Measurements from ENCODE around the gene KCTD14. TPM values are rescaled to one million over a fixed set of nuclear protein-coding genes. Genes with fewer than 3 reads are reported as not detected.

Gene KCTD14
- under 1 TPM; 0.29 to 0.45 TPM for total RNA-seq

GRCh38 chr11:78022397-78023396 is at the start of gene KCTD14:
Gene KCTD14, minus strand, starts transcription at chr11:78023276. Its CDS starts 27 bp downstream, at chr11:78023249.
- no peak within 1 kb of the TSS for H3K4me3 Mint-ChIP-seq
- no peaks in the 10 kb centered on the region for H3K9me3 Mint-ChIP-seq
- H3K4me1 Mint-ChIP-seq (ENCODE audit: low read depth in 2 of 2), result peaks cover 6 to 7% of the 10 kb centered on the region in 2 donors
- peaks cover 15 to 19% of the 10 kb centered on the region in 2 donors for H3K27me3 Mint-ChIP-seq
- no peak within 1 kb of the TSS for H3K27ac Mint-ChIP-seq
- H3K36me3 Mint-ChIP-seq, result no peaks in the 10 kb centered on the region
- DNase-seq (ENCODE audit: low spot score) (no peak), ATAC-seq (peak in 1 of 2 donors; percentile 32)

- Mint-ChIP-seq H3K27ac (peak overlapping the region in 1 of 2 donors; percentile 9), H3K36me3 (peaks cover 16% of the 10 kb centered on the region), H3K9me3 (no peaks in the 10 kb centered on the region), H3K27me3 (no peaks in the 10 kb centered on the region), H3K4me3 (no peak overlapping the region), H3K4me1 (ENCODE audit: low read depth in 2 of 2) (peaks cover 28 to 32% of the 10 kb centered on the region in 2 donors)
- DNase-seq (ENCODE audit: low spot score) (no peak), ATAC-seq (no peak)
Measured at GRCh38 chr11:78072455-78072854, 49.4 kb upstream of the KCTD14 start.

GRCh38 chr11:78071717-78072116 is 48.6 kb upstream of the KCTD14 start:
- DNase-seq (ENCODE audit: low spot score), result no peak
- ATAC-seq, result no peak
- Mint-ChIP-seq H3K4me1 (ENCODE audit: low read depth in 2 of 2) (peaks cover 29% of the 10 kb centered on the region in 2 donors), H3K36me3 (peaks cover 19% of the 10 kb centered on the region), H3K27ac (no peak overlapping the region), H3K4me3 (no peak overlapping the region), H3K27me3 (no peaks in the 10 kb centered on the region), H3K9me3 (no peaks in the 10 kb centered on the region)

- Mint-ChIP-seq H3K4me1 (ENCODE audit: low read depth in 2 of 2) (peaks cover 19 to 23% of the 10 kb centered on the region in 2 donors), H3K4me3 (no peak overlapping the region), H3K27ac (no peak overlapping the region), H3K9me3 (no peaks in the 10 kb centered on the region), H3K27me3 (no peaks in the 10 kb centered on the region), H3K36me3 (peaks cover 19% of the 10 kb centered on the region)
- ATAC-seq (no peak), DNase-seq (ENCODE audit: low spot score) (no peak)
Measured at GRCh38 chr11:78070621-78071020, 47.5 kb upstream of the KCTD14 start.

- peaks cover 12 to 18% of the 10 kb centered on the region in 2 donors for H3K4me1 Mint-ChIP-seq (ENCODE audit: low read depth in 2 of 2)
- DNase-seq (ENCODE audit: low spot score) (no peak), ATAC-seq (no peak)
- H3K9me3 Mint-ChIP-seq, result no peaks in the 10 kb centered on the region
- H3K27ac Mint-ChIP-seq, result no peak overlapping the region
- peaks cover 19% of the 10 kb centered on the region for H3K36me3 Mint-ChIP-seq
- H3K27me3 Mint-ChIP-seq, result no peaks in the 10 kb centered on the region
- H3K4me3 Mint-ChIP-seq, result no peak overlapping the region
Measured at GRCh38 chr11:78069465-78069864, 46.4 kb upstream of the KCTD14 start.

- Mint-ChIP-seq H3K27ac (no peak overlapping the region), H3K4me3 (no peak overlapping the region), H3K4me1 (ENCODE audit: low read depth in 2 of 2) (peaks cover 10 to 14% of the 10 kb centered on the region in 2 donors), H3K36me3 (peaks cover 19% of the 10 kb centered on the region), H3K9me3 (no peaks in the 10 kb centered on the region), H3K27me3 (no peaks in the 10 kb centered on the region)
- ATAC-seq (no peak), DNase-seq (ENCODE audit: low spot score) (no peak)
Measured at GRCh38 chr11:78067704-78068103, 44.6 kb upstream of the KCTD14 start.

GRCh38 chr11:78066471-78066870 is 43.4 kb upstream of the KCTD14 start:
- DNase-seq (ENCODE audit: low spot score), result no peak
- ATAC-seq, result no peak
- H3K9me3 Mint-ChIP-seq, result no peaks in the 10 kb centered on the region
- H3K4me3 Mint-ChIP-seq, result no peak overlapping the region
- no peak overlapping the region for H3K27ac Mint-ChIP-seq
- H3K27me3 Mint-ChIP-seq, result no peaks in the 10 kb centered on the region
- H3K36me3 Mint-ChIP-seq, result peaks cover 13% of the 10 kb centered on the region
- peaks cover 5 to 6% of the 10 kb centered on the region in 2 donors for H3K4me1 Mint-ChIP-seq (ENCODE audit: low read depth in 2 of 2)

- Mint-ChIP-seq H3K27me3 (no peaks in the 10 kb centered on the region), H3K27ac (no peak overlapping the region), H3K4me1 (ENCODE audit: low read depth in 2 of 2) (peaks cover 5 to 6% of the 10 kb centered on the region in 2 donors), H3K4me3 (no peak overlapping the region), H3K36me3 (peaks cover 13% of the 10 kb centered on the region), H3K9me3 (no peaks in the 10 kb centered on the region)
- ATAC-seq, result peak in 1 of 2 donors; percentile 43
- DNase-seq (ENCODE audit: low spot score), result no peak
Measured at GRCh38 chr11:78065203-78065602, 42.1 kb upstream of the KCTD14 start.

GRCh38 chr11:78063440-78064181 is 40.5 kb upstream of the KCTD14 start, which contains the start of gene THRSP:
Gene THRSP, plus strand, starts transcription at chr11:78063861. Its CDS starts 21 bp downstream, at chr11:78063882.
- H3K4me3 Mint-ChIP-seq, result no peak within 1 kb of the TSS
- no peak within 1 kb of the TSS for H3K27ac Mint-ChIP-seq
- DNase-seq (ENCODE audit: low spot score) (no peak), ATAC-seq (peak in 1 of 2 donors; percentile 28)
- H3K9me3 Mint-ChIP-seq, result no peaks in the 10 kb centered on the region
- no peaks in the 10 kb centered on the region for H3K27me3 Mint-ChIP-seq
- peaks cover 5% of the 10 kb centered on the region for H3K36me3 Mint-ChIP-seq
- H3K4me1 Mint-ChIP-seq (ENCODE audit: low read depth in 2 of 2), result peaks cover 5 to 6% of the 10 kb centered on the region in 2 donors

- no peak overlapping the region for H3K4me3 Mint-ChIP-seq
- peaks cover 5% of the 10 kb centered on the region for H3K36me3 Mint-ChIP-seq
- DNase-seq (ENCODE audit: low spot score) (no peak), ATAC-seq (no peak)
- no peak overlapping the region for H3K27ac Mint-ChIP-seq
- H3K9me3 Mint-ChIP-seq, result no peaks in the 10 kb centered on the region
- peaks cover 3 to 5% of the 10 kb centered on the region in 2 donors for H3K4me1 Mint-ChIP-seq (ENCODE audit: low read depth in 2 of 2)
- H3K27me3 Mint-ChIP-seq, result no peaks in the 10 kb centered on the region
Measured at GRCh38 chr11:78062671-78063070, 39.6 kb upstream of the KCTD14 start.

GRCh38 chr11:78061921-78062311 is 38.8 kb upstream of the KCTD14 start:
- H3K36me3 Mint-ChIP-seq, result no peaks in the 10 kb centered on the region
- H3K9me3 Mint-ChIP-seq, result no peaks in the 10 kb centered on the region
- H3K4me3 Mint-ChIP-seq, result no peak overlapping the region
- H3K27ac Mint-ChIP-seq, result no peak overlapping the region
- no peaks in the 10 kb centered on the region for H3K27me3 Mint-ChIP-seq
- H3K4me1 Mint-ChIP-seq (ENCODE audit: low read depth in 2 of 2), result no peaks in the 10 kb centered on the region
- no peak for ATAC-seq
- DNase-seq (ENCODE audit: low spot score), result no peak

- Mint-ChIP-seq H3K9me3 (no peaks in the 10 kb centered on the region), H3K27ac (no peak overlapping the region), H3K4me1 (ENCODE audit: low read depth in 2 of 2) (no peaks in the 10 kb centered on the region), H3K27me3 (no peaks in the 10 kb centered on the region), H3K4me3 (no peak overlapping the region), H3K36me3 (no peaks in the 10 kb centered on the region)
- DNase-seq (ENCODE audit: low spot score), result no peak
- ATAC-seq, result no peak
Measured at GRCh38 chr11:78061088-78061920, 38.2 kb upstream of the KCTD14 start.

GRCh38 chr11:78060533-78060932 is 37.5 kb upstream of the KCTD14 start:
- no peaks in the 10 kb centered on the region for H3K4me1 Mint-ChIP-seq (ENCODE audit: low read depth in 2 of 2)
- H3K36me3 Mint-ChIP-seq, result no peaks in the 10 kb centered on the region
- no peaks in the 10 kb centered on the region for H3K27me3 Mint-ChIP-seq
- no peak overlapping the region for H3K4me3 Mint-ChIP-seq
- ATAC-seq, result no peak
- H3K9me3 Mint-ChIP-seq, result no peaks in the 10 kb centered on the region
- DNase-seq (ENCODE audit: low spot score), result no peak
- no peak overlapping the region for H3K27ac Mint-ChIP-seq

Data from natural killer cell treated with Interleukin-12 subunit alpha and Interleukin-12 subunit beta and Interleukin-15 and Interleukin-18, amount 100 ng/mL, for 72 hours (primary cell).